Measurements from ENCODE around the gene IFITM10.

Gene IFITM10

DNA sequence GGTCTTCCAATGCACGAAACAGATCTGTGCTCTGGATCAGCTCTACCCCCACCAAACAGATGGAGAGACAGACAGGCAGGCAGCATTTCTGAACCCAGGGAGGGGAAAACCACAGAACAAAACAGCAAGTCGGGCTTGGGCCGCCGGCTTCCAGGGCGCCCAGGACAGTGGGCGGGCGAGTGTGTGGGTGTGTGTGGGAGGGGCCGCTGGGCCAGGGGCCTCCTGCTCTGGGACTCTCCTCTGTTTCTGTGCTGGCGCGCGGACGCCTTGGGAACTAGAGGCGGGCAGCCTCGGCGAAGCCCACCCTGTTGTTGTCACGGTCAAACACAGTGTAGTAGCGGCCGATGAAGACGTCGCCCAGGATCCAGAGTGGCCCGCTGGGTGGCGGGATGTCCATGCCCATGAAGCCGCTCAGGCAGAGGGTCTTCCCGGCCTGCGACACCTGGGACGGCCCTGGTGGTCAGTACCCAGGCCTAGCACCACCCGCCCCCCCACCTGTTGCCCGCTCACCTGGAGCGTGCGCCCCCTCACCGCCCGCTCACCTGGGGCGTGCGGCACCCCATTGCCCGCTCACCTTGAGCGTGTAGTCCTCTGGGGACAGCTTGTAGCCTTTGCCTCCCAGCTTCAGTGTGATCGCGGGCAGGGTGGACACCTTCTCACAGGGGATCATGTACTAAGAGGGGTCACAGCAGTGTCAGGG lies 3.0 kb upstream of the IFITM10 start:
- no peak for DNase-seq (ENCODE audit: low read depth, low spot score)

DNA sequence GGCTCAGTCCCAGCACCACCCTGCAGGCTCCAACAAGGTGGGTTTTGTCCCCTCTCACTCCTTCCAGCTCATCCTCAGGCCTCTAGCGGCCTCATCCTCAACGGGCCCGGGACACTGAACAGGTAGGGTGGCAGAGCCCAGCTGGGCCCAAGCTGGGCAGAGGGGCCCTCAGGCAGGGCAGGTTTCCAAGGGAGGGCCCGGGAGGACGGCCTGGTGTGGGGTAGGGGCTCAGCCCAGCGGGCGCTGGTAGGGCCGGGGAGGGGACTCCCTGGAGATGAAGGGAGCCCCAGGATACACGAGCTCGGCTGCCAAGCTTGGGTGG lies 2.5 kb upstream of the IFITM10 start:
- no peak for DNase-seq (ENCODE audit: low read depth, low spot score)

DNA sequence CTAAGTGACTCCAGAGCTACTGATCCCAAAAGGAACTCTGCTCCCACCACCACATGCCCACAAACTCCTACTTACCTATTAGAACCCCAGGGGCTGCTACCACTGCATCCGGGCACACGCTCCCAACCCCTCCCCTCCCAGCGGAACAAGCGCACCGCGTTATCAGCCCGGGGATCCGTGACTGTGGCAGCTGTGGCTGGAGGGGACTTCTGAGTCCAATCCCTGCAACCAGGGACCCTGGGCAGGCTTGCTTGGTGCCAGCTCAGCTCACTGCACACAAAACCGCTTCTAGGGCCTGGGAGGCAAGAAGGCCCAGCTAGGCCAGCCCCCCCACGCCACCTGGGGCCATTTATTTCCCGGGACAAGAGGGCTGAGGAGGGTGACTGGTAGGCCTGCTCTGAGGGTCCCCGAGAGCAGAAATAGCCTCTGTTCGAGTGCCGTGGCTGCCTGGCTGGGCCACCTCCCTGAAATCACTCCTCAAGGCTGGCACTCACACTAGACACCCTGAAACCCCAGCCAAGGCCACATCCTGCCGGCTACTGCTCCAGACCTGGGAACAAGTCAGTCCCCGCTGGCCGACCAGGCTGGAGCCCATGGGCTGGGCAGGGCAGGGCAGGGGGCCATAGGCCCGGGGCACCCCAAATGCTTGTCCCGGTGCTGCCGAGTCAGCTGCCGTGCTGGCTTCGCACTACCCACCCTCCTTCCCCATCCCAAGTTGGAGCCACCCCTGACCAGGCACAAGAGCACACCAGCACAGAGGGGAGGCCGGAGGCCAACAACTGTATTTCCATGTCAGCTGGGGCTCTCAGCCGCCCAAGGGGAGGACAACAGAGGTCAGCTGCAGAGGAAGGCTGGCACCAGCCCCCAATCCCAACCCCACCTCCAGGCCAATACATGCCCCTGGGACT lies 1.9 kb upstream of the IFITM10 start:
- DNase-seq (ENCODE audit: low read depth, low spot score) = no peak

DNA sequence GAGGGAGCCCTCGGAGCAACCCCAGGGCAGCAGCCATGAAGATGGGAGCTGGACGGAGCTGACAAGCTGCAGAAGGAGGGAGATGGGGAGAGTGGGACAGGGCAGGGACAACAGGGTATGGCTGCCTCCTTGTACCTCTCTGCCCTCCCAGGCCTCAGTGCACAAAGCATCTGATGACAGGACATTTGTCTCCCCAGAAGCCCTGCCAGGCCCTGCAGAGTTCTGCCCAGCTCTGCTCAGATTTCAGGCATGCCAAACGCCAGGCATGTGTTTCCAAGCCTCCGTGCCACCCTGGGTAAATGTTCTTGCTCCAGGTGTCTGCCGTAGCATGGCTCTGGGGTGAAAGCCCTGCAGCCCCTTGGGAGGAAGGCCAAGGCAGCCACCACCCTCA lies 1.1 kb upstream of the IFITM10 start:
- no peak for DNase-seq (ENCODE audit: low read depth, low spot score)

DNA sequence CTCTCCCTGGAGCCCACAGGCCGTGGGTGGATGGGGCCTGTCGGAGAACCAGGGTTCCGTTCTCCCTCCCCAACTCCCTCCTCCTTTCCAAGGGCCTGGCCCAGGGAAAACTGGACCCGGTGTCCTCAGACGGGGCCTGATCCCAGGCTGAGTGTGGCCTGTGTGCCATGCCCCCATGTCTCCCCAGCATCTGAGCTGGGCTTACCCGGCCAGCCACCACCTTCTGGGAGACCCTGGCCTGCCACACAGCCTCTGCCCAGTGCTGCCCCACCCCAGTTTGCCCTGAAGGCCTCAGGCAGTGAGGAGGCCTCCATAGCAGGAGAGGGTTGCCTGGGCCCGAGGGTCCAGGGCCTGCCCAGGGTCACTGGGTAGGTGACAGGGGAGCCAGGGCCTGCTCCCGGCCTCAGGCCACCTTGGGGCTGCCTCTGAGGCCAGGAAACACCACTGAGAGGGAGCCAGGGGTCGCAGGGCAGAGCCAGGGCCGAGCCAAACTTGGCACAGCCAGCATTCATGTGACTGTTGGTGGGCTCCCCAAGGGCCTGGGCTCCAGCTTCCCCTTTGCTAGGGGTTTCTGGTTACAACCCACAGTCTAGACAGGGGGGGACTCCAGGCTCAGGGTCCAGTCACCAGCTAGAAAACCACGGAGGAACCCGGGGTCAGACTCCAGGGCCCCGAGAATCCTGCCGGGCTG lies 590 bp upstream of the IFITM10 start:
- no peak for DNase-seq (ENCODE audit: low read depth, low spot score)

DNA sequence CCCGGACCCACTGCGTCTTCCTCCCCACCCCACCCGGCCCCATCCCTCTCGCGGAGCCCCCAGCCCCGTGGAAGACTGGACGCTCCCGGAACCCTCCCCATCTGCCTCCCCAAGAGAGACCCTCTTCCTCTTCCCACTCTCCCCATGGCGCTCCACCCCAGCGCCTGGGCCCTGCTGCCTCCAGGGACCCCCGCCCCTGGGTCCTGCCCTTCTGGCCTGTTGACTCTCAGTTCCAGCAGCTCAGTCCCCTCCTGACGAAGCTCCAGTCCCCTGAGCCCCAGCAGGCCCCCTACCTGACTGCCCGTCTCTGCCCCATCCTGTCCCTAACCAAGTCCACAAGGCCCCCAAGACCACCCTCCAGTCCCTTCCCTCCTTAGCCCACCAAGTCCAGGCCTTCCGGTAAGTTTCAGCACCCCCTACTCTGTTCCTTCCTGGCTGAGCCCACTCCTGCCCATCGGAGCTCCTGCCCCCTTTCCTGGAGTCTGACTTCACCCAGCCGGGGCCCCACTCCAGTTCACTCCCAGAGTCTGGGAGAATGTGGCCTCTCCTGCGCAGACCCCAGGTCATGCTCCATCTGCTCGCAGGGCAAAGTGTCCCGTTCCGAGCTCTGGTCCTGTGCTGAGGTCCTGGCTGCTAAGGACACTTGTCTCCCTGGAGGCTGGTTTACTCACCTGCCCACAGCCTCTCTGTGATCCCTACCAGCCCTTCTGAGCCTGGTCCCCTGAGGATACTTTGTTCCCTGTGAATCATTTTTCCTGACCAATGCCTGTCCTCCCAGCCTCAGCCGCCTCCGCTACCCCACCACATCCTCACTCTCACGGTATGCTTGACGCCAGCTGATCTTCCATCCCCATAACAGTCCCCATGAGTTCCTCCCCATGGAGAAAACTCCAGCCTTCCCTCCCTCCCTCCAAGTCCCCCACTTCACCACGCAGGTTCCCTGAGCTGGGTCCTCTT lies 722 bp downstream of the IFITM10 start:
- DNase-seq (ENCODE audit: low read depth, low spot score) = peak; percentile 21

DNA sequence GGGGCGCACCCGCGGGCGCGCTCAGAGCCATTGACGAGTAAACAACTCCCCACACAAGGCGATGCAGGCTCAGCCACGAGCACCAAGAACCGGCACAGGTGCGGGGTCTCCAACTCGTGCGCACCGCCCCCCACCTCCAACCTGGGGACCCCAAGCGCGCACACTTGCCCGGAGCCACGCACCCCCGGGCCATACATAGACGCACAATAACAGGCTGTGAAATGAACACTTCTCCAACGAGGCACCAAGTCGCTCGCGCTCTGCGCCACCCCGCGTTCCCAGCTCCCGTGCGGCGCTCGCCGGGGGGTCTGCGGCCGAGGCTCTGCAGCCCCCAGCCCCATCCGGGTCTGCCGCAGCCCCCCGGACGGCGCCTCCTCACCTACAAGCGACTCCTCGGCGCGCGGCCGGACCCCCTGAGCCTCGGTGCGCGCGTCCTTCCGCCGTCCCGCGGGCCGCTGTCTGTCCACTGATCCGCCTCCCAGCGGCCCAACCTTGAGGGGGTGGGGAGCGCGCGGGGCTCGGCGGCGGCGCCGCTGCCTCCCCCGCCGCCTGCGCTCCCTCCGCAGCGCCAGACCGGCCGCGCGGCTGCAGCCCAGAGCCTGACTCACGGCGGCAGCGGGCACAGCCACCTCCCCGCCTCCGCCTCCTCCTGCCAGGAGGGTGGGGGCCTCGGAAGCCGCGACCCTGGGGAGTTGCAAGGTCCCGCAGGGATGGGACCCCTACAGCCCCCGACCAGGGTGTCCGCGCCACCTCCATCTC lies 1.6 kb downstream of the IFITM10 start:
- DNase-seq (ENCODE audit: low read depth, low spot score) = peak; percentile 12

DNA sequence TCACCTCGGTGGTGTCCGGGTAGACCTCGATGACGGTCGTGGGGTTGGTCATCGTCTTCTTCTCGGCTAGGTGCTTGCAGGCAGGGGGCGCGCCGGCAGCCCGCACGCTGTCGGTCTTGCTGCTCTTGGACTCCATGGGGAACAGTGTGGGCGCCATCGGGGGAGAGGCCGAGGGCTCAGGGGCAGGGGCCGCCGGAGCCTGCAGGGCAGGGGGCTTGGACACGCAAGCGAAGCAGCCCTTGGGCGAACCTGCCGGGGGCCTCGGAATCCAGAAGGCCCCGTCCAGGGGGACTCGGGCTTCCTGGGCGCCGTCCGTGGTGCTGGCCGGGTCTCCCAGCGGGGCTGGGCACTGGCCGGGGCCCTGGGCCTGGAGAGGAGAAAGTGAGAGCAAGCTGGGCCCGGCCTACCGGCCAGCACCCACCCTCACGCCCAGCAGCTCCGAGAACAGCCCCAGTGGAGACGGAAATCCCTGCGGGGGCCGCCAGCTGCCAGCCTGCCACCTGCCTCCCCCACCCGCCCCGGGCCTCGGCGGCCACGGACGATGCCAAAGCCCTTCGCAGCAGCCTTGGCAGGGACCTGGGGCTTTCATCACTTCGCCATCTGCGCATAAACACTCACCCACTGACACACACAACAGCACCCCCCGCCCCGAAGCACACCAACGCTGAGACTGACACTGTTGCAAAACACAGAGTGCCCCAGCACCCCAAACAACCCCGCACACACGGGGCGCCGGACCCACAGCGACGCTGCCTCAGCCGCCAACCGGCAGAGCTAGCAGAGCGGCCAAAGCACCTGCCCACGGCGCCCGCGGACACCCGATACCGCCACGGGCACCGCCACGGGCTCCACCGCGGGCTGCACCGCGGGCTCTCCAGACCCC lies 2.4 kb downstream of the IFITM10 start:
- DNase-seq (ENCODE audit: low read depth, low spot score) = peak; percentile 29

DNA sequence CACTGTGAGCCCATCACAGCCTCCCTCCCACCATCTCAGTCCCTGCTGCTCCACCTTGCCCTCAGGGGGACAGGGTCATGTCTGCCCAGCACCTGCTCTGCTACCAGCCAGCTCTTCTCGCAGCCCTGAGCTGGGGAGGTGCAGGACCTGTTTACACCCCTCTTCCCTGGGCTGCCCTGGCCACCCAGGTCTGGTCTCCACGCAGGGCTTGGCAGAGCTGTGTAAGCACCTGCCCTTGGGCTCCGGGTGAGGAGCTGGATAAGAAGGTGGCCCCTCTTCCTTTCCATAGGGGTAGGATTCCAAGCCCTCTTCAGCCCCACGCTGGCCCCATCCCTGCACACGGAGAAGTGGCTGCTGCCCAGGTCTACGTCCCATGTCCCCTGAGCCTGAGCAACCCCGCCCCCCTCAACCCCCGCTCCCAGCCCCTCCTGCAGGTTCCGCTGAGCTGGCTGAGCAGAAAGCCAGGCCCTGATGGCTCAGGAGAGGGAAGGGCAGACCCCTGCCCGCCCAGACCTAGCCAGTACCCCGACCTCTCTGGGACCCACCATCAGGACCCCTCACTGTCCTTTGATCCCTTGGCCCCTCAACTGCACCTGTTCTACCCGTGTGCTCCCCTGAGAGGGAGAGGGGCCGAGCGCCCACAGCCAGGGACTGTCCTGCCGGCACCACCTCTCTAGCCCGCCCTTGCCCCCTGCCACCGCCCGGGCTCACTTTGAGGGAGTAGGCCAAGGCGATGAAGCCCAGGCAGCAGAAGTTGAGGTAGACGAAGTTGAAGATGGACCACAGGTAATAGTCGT lies 3.2 kb downstream of the IFITM10 start:
- DNase-seq (ENCODE audit: low read depth, low spot score) = no peak

DNA sequence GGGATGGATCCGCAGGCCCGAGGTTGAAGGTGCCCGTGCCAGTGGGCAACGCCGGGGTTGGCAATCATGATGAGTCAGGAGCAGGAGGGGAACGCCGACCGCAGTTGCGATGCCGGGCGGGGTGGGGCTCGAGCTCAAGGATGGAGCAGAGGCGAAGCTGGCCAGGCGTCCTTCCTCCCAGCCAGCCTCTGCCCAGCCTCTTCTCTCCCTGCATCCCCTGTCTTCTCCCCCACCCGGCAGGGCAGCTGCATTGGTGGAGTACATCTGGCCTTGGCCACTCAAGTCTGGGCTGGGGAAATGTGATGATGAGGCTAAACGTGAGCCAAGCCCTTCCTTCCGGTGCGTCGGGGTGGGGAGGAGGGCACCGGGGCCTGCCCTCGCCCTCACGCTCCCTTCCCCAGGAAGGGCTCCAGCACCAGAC lies 3.9 kb downstream of the IFITM10 start:
- DNase-seq (ENCODE audit: low read depth, low spot score) = no peak

DNA sequence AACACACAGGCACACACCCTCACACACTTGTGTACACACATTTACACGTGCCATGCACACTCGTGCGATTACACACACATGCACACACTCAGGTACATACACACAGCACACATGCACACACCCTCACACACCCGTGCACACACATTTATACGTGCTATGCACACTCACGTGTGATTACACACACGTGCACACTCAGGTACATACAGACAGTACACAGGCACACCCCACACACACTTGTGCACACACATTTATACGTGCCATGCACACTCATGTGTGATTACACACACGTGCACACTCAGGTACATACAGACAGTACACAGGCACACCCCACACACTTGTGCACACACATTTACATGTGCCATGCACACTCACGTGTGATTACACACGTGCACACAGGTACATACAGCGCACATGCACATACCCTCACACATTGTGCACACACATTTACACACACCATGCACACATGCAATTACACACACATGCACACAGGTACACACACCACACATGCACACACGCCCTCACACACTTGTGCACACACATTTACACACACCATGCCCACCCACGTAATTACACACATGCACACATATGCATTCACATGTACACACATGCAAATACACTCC lies 4.6 kb downstream of the IFITM10 start:
- no peak for DNase-seq (ENCODE audit: low read depth, low spot score)

DNA sequence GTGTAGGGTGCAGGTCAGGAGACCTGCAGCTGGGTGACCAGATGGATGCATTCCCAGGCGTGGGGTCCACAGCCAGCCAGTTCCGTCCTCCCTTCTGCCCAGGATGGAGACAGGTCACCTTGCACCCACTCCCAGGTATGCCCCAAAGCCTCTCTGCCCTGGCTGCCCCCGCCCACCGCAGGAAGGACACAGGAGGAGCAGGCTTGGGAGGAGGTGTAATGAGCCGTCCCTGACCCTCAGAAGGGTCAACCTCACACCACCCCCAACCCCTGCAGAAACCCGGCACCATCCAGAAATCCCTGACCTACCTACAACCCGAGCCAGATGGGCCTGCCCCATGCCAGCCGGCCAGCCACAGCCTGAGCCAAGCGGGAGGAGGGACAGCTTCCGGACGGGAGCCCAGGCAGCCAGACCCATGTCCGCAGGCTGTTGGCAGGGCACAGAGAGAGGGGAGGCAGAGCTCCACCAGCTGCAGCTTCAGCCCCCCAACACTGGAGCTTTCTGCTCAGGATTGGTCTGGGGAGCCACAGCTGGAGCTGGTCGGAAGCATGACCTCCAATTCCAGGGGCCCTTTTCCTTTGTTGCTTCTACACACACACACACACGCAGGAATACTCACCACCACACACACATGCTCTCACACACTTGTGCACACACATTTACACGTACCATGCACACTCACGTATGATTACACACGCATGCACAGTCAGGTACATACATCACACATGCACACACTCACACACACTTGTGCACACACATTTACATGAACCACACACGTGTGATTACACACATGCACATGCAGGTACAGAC lies 5.3 kb downstream of the IFITM10 start:
- no peak for DNase-seq (ENCODE audit: low read depth, low spot score)

DNA sequence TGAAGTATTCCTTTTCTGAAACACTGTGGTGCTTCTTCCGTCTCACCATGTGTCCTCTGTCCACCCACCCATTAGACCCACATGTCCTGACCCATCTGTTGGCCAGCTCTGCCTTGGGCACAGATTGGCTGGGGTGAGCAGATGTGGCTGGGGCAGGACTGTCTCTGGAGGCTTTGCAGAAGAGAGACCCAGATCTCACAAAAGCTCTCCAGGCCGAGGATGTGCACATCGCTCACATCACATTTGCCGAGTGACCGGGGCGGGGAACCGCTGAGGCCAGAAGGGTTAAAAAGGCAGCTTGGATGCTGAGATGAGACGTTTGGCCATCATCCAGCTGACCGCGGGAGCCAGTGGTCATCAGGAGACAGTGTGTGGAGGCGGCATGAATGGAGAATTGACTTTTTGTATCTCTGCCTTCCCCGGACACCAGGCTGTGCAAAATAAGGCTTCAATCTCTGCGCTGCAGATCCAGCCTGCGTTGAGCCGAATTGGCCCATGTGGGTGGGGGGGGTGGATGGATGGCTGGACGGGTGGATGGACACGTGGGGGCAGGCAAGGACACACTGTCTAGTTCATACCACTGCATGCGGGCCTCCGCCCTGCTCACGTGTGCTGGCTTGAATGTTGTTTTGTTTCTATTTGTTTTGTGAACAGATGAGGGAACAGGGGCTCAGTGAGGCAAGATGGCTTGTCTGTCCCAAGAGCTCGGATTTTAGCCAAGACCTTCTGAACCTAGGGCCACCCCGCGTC lies 6.1 kb downstream of the IFITM10 start:
- no peak for DNase-seq (ENCODE audit: low read depth, low spot score)

DNA sequence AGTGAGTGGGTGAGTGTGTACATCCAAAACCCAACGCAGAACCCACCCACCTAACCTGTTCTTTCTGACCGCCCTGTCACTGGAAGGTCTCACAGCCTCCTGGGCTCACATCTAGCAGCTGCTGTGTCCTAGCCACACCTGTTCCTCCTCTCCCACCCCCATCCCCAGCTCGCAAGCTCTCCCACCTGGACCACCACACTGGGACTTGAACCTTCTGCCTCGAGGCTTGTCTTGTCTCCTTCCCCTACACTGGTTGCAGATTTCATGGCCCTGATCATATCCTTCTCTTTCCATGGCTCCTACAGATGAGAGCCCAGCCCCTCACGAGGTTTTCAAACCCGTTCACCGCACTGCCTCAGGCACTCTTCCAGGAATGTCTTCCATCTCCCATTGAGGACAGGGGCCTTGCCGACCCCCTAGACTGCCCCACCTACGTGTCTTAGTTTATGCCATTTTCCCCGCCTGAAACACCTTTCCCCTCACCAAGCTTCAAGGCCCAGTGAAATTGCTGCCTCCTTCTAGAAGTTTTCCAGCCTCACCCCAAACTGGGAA lies 6.7 kb downstream of the IFITM10 start:
- no peak for DNase-seq (ENCODE audit: low read depth, low spot score)

DNA sequence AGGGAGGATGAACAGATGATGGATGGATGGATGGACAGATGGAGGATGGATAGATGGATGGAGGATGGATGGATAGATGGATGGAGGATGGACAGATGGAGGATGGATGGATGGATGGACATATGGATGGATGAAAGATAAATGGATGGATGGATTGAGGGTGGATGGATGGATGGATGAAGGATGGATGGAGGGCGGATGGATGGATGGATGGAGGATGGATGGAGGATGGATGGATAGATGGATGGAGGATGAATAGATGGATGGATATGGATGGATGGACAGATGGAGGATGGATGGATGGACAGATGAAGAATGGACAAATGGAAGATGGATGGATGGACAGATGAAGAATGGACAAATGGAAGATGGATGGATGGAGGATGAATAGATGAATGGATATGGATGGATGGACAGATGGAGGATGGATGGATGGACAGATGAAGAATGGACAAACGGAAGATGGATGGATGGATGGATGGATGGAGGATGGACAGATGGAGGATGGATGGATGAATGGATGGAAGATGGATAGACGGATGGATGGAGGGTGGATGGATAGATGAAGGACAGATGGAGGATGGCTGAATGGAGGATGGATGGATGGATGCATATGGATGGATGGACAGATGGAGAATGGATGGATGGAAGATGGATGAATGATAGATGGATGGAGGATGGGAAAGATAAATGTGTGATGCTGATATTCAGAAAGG lies 7.4 kb downstream of the IFITM10 start:
- no peak for DNase-seq (ENCODE audit: low read depth, low spot score)

DNA sequence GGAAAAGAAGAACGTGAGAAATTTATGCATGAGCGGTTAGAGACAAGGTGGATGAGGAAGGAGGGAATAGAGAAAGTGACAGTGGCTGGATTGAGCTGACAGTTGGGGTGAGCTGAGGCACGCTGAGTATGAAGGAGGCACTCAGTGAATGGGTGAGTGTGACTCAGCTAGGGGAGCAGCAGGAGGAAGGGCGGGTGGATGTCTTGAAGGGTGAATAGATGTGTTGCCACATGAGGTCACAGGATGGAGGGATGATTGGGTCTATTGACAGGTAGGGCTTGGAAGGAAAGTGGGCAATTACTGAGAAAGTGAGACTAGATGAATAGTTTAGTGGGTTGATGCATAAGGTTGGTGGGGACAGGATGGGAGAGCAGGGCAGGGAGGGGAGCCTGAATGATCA lies 8.0 kb downstream of the IFITM10 start:
- no peak for DNase-seq (ENCODE audit: low read depth, low spot score)
